SK-N-MC (cell line): ENCODE data around the gene MLLT3.

Experiments used
- EZH2 ChIP-seq: fragments of 200-600 bp; sonication (generic); IDR thresholded peaks from one replicate; pipeline ENCODE4 v1.6.1; 2017; ENCODE audit warnings: antibody characterized with exemption
- FOXP2 ChIP-seq: optimal IDR thresholded peaks from 2 replicates; pipeline ENCODE3; 2011; ENCODE audit warnings: mild to moderate bottlenecking, moderate library complexity; ENCODE audit not compliant: insufficient read depth; ENCODE audit errors: extremely low read length, control extremely low read depth
- POLR2AphosphoS5 ChIP-seq: IDR thresholded peaks from 2 replicates; pipeline ENCODE4 v1.6.1; 2012; ENCODE audit warnings: mild to moderate bottlenecking, low read depth, low read length, borderline replicate concordance

DNA sequence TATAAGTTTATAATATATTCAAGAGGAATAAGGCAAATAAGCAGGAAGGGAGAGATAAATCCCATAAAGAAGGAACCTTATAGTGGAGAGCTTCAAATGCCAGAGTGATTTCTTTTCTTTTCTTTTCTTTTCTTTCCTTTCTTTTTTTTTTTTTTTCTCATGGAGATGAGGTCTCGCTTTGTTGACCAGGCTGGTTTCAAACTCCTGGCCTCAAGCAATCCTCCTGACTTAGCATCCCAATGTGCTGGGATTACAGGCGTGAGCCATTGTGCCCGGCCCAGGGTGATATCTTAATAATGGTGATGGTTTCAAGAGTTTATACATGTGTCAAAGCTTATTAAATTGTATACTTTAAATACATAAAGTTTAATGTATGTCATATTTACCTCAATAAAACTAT, 42.2 kb upstream of the MLLT3 start:
- TF ChIP-seq POLR2AphosphoS5 (no peak), EZH2 (no peak), FOXP2 (no peak)
